HEK293 (cell line): Measurements from ENCODE around the gene LIMCH1.

Source experiments
- CTCF ChIP-seq: fragments of 450-650 bp; formaldehyde crosslinking; IDR thresholded peaks from 2 replicates; pipeline ENCODE4 v1.5.1; 2016; ENCODE audit warnings: missing biosample characterization, missing genetic modification characterization
- ZBTB49 ChIP-seq: fragments of 450-650 bp; formaldehyde crosslinking; IDR thresholded peaks from 2 replicates; pipeline ENCODE4 v1.5.1; 2016; ENCODE audit warnings: missing biosample characterization, missing genetic modification characterization, low read depth
- ZNF16 ChIP-seq: fragments of 450-650 bp; formaldehyde crosslinking; IDR thresholded peaks from 2 replicates; pipeline ENCODE4 v1.5.1; 2016; ENCODE audit warnings: low read depth, missing biosample characterization, missing genetic modification characterization
- ZNF223 ChIP-seq: fragments of 450-650 bp; formaldehyde crosslinking; IDR thresholded peaks from 2 replicates; pipeline ENCODE4 v1.5.1; 2016; ENCODE audit warnings: missing biosample characterization, missing genetic modification characterization
- ZNF701 ChIP-seq: fragments of 450-650 bp; formaldehyde crosslinking; IDR thresholded peaks from 2 replicates; pipeline ENCODE4 v1.5.1; 2016; ENCODE audit warnings: missing biosample characterization, missing genetic modification characterization

- TF ChIP-seq ZNF16 (tag by site-specific recombination) (no peak), CTCF (tag by site-specific recombination) (no peak), ZNF223 (tag by site-specific recombination) (no peak), ZBTB49 (tag by site-specific recombination) (no peak), ZNF701 (tag by site-specific recombination) (no peak)
These were observed 76.6 kb downstream of the LIMCH1 start for GRCh38 chr4:41614519-41614918.
